Liver (tissue), 9 donors: ENCODE results near the gene DDX31. TPM values are rescaled to one million over a fixed set of nuclear protein-coding genes. Genes with fewer than 3 reads are reported as not detected.

Experiments
- DNase-seq: peaks from one replicate; pipeline ENCODE4 v3.0.0-alpha.2; 2017; ENCODE audit warnings: low spot score
- H3K27ac ChIP-seq, 2 donors: one replicate each; pipeline ENCODE4 v1.7.0; 2013; ENCODE audit warnings: inconsistent platforms in 2 of 2, low read length in 2 of 2, control low read depth in 1 of 2, low read depth in 1 of 2, mild to moderate bottlenecking in 1 of 2
- H3K27me3 ChIP-seq, 4 donors: one replicate each; pipeline versions ENCODE4 v1.6.1 to v1.7.0; 2013; ENCODE audit warnings: low read length in 3 of 4, inconsistent platforms in 1 of 4, mild to moderate bottlenecking in 1 of 4, moderate library complexity in 1 of 4; ENCODE audit not compliant: control insufficient read depth in 4 of 4, insufficient read depth in 4 of 4
- H3K36me3 ChIP-seq, 4 donors: one replicate each; pipeline versions ENCODE4 v1.6.1 to v1.7.0; 2013; ENCODE audit warnings: low read length in 3 of 4, mild to moderate bottlenecking in 3 of 4, low read depth in 1 of 4, moderate library complexity in 1 of 4; ENCODE audit not compliant: control insufficient read depth in 4 of 4, insufficient read depth in 3 of 4
- H3K4me1 ChIP-seq, 4 donors: one replicate each; pipeline versions ENCODE4 v1.6.1 to v1.7.0; 2013; ENCODE audit warnings: low read length in 3 of 4, mild to moderate bottlenecking in 3 of 4, moderate library complexity in 1 of 4; ENCODE audit not compliant: control insufficient read depth in 4 of 4, insufficient read depth in 4 of 4
- H3K4me3 ChIP-seq, 3 donors: one replicate each; pipeline versions ENCODE4 v1.6.1 to v1.7.0; 2013; ENCODE audit warnings: low read length in 3 of 3, control low read depth in 1 of 3, low read depth in 1 of 3, mild to moderate bottlenecking in 1 of 3
- H3K9ac ChIP-seq, 2 donors: one replicate each; pipeline ENCODE4 v1.7.0; 2013; ENCODE audit warnings: low read length in 2 of 2, mild to moderate bottlenecking in 2 of 2, moderate library complexity in 2 of 2, control low read depth in 1 of 2, low read depth in 1 of 2
- H3K9me3 ChIP-seq, 4 donors: one replicate each; pipeline versions ENCODE4 v1.6.1 to v1.7.0; 2013; ENCODE audit warnings: low read length in 3 of 4; ENCODE audit not compliant: control insufficient read depth in 4 of 4
- FOXA1 ChIP-seq: IDR thresholded peaks from 2 replicates; pipeline ENCODE4 v1.6.1; 2016; ENCODE audit warnings: antibody characterized with exemption
- FOXA2 ChIP-seq: IDR thresholded peaks from 2 replicates; pipeline ENCODE4 v1.6.1; 2016; ENCODE audit warnings: antibody characterized with exemption
- GABPA ChIP-seq, 2 donors: IDR thresholded peaks in 1 of 2; conservative IDR thresholded peaks in 1 of 2; 2 replicates each; pipeline ENCODE4 v1.6.1; 2016; ENCODE audit warnings: antibody characterized with exemption in 2 of 2, mild to moderate bottlenecking in 1 of 2, moderate library complexity in 1 of 2
- JUND ChIP-seq, 2 donors: IDR thresholded peaks; 2 replicates each; pipeline ENCODE4 v1.6.1; 2016; ENCODE audit warnings: antibody characterized with exemption in 2 of 2
- MAX ChIP-seq: IDR thresholded peaks from 2 replicates; pipeline ENCODE4 v1.6.1; 2016; ENCODE audit warnings: antibody characterized with exemption
- NR2F2 ChIP-seq: IDR thresholded peaks from 2 replicates; pipeline ENCODE4 v1.6.1; 2016; ENCODE audit warnings: antibody characterized with exemption
- RXRA ChIP-seq, 2 donors: IDR thresholded peaks; 2 replicates each; pipeline ENCODE4 v1.6.1; 2017 to 2018; ENCODE audit warnings: antibody characterized with exemption in 2 of 2, mild to moderate bottlenecking in 1 of 2
- SP1 ChIP-seq: IDR thresholded peaks from 2 replicates; pipeline ENCODE4 v1.6.1; 2018; ENCODE audit warnings: antibody characterized with exemption, mild to moderate bottlenecking
- WGBS: extraction: QIAGEN DNeasy Blood & Tissue Kit; methylation state at CpG from one replicate; pipeline ENCODE4 v1.1.7; 2013; 5-methylcytosine and 5-hydroxymethylcytosine counted together
- polyA plus RNA-seq, 2 donors: library from polyadenylated mRNA; stranded (reverse) in 1 of 2; unstranded in 1 of 2; fragments of 200-250 nt in 1 of 2; fragments of >200 nt in 1 of 2; fragmentation: Nextera tagmentation in 1 of 2; extraction: Ambion mirVana in 1 of 2; gene quantifications; one replicate each; pipeline versions ENCODE4 v1.2.1 to v1.2.3, GENCODE V29; 2013 to 2015
- total RNA-seq, 2 donors: library from RNA; depleted of rRNA; stranded (reverse); fragments of >200 nt; gene quantifications; one replicate each; pipeline ENCODE4 v1.2.3, GENCODE V29; 2014
- TF ChIP-seq, protein P1 (sequence below): IDR thresholded peaks from 2 replicates; pipeline ENCODE4 v1.6.1; 2016; ENCODE audit warnings: antibody characterized with exemption, mild to moderate bottlenecking
- TF ChIP-seq, protein P2 (sequence below): fragments of 150-350 bp; IDR thresholded peaks from 2 replicates; pipeline ENCODE4 v1.5.1; 2017; ENCODE audit warnings: improper control_type of control experiment, low read depth, low read length; ENCODE audit not compliant: missing input control
- TF ChIP-seq, protein P3 (sequence below): IDR thresholded peaks from 2 replicates; pipeline ENCODE4 v1.6.1; 2016; ENCODE audit warnings: antibody characterized with exemption
- donor health status: healthy.
- donor health status: healthy.
- donor health status: healthy.
- donor health status: healthy.
- donor health status: healthy.

Gene DDX31
- total and polyA plus RNA-seq, 4 donors: 2.5 to 9.6 (median 4.5) TPM

- no peak for TF ChIP-seq MAX
- no peak for TF ChIP-seq JUND (IDR thresholded peaks at IDR 0.05)
- TF ChIP-seq GABPA (IDR thresholded peaks at IDR 0.05 in 1 of 2, conservative IDR thresholded peaks at IDR 0.05 in 1 of 2): no peak
- no peak overlapping the region for H3K4me3 ChIP-seq
- H3K27ac ChIP-seq: no peak overlapping the region
- peaks cover 7 to 54% (median 30%) of the 10 kb centered on the region in 4 donors for H3K27me3 ChIP-seq
- no peak overlapping the region for H3K9ac ChIP-seq
- 17% methylated on average over 37 of the region's 37 CpGs for WGBS
- peaks cover 0 to 11% (median 6%) of the 10 kb centered on the region in 4 donors for H3K4me1 ChIP-seq
- no peaks in the 10 kb centered on the region for H3K9me3 ChIP-seq
- no peak for DNase-seq
- H3K36me3 ChIP-seq: no peaks in the 10 kb centered on the region
These were observed 86.8 kb downstream of the DDX31 start for GRCh38 chr9:132582786-132583583.

- WGBS: 10% methylated on average over 36 of the region's 36 CpGs
- Histone ChIP-seq H3K9ac (no peak within 1 kb of the TSS), H3K4me1 (peaks cover 0 to 11% (median 6%) of the 10 kb centered on the region in 4 donors), H3K36me3 (no peaks in the 10 kb centered on the region), H3K9me3 (no peaks in the 10 kb centered on the region), H3K27ac (no peak within 1 kb of the TSS), H3K4me3 (peak within 1 kb of the TSS in 1 of 3 donors; percentile 18), H3K27me3 (peaks cover 7 to 49% (median 28%) of the 10 kb centered on the region in 4 donors)
- TF ChIP-seq RXRA (IDR thresholded peaks at IDR 0.05) (no peak), SP1 (no peak), FOXA2 (no peak), GABPA (IDR thresholded peaks at IDR 0.05 in 1 of 2, conservative IDR thresholded peaks at IDR 0.05 in 1 of 2) (no peak)
- TF ChIP-seq, protein P1, sequence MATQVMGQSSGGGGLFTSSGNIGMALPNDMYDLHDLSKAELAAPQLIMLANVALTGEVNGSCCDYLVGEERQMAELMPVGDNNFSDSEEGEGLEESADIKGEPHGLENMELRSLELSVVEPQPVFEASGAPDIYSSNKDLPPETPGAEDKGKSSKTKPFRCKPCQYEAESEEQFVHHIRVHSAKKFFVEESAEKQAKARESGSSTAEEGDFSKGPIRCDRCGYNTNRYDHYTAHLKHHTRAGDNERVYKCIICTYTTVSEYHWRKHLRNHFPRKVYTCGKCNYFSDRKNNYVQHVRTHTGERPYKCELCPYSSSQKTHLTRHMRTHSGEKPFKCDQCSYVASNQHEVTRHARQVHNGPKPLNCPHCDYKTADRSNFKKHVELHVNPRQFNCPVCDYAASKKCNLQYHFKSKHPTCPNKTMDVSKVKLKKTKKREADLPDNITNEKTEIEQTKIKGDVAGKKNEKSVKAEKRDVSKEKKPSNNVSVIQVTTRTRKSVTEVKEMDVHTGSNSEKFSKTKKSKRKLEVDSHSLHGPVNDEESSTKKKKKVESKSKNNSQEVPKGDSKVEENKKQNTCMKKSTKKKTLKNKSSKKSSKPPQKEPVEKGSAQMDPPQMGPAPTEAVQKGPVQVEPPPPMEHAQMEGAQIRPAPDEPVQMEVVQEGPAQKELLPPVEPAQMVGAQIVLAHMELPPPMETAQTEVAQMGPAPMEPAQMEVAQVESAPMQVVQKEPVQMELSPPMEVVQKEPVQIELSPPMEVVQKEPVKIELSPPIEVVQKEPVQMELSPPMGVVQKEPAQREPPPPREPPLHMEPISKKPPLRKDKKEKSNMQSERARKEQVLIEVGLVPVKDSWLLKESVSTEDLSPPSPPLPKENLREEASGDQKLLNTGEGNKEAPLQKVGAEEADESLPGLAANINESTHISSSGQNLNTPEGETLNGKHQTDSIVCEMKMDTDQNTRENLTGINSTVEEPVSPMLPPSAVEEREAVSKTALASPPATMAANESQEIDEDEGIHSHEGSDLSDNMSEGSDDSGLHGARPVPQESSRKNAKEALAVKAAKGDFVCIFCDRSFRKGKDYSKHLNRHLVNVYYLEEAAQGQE: no peak
- DNase-seq: no peak
These were observed 87.5 kb downstream of the DDX31 start, which contains the start of gene BARHL1 for GRCh38 chr9:132582276-132582785. TSS of gene BARHL1 (plus strand) at chr9:132582606. CDS start at chr9:132582798, 192 bp downstream.

DNA sequence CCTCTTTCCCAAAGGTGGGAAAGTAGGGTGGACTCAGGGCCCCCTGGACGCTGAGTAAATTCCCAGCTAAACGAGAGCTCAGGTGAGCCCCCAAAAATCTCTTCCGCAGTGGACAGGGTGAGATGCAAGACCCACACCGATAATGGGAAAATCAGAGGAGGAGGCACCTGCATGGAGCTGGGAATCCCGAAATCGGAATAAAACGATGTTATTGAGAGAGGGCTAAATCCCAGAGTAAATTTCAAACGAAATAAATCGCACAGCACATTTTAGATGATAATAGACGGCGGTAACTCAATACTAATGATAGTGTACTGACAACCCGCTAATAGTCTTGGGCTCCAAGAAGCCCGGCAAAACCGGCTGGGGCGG is 90.4 kb downstream of the DDX31 start:
- 8% methylated on average over 15 of the region's 15 CpGs for WGBS
- Histone ChIP-seq H3K36me3 (no peaks in the 10 kb centered on the region), H3K4me3 (no peak overlapping the region), H3K9me3 (no peaks in the 10 kb centered on the region), H3K9ac (no peak overlapping the region), H3K27me3 (peaks cover 2 to 32% (median 21%) of the 10 kb centered on the region in 4 donors), H3K4me1 (peaks cover 0 to 11% (median 6%) of the 10 kb centered on the region in 4 donors), H3K27ac (no peak overlapping the region)
- TF ChIP-seq NR2F2 (no peak), JUND (IDR thresholded peaks at IDR 0.05) (no peak), FOXA1 (no peak), SP1 (no peak)
- TF ChIP-seq, protein P2, sequence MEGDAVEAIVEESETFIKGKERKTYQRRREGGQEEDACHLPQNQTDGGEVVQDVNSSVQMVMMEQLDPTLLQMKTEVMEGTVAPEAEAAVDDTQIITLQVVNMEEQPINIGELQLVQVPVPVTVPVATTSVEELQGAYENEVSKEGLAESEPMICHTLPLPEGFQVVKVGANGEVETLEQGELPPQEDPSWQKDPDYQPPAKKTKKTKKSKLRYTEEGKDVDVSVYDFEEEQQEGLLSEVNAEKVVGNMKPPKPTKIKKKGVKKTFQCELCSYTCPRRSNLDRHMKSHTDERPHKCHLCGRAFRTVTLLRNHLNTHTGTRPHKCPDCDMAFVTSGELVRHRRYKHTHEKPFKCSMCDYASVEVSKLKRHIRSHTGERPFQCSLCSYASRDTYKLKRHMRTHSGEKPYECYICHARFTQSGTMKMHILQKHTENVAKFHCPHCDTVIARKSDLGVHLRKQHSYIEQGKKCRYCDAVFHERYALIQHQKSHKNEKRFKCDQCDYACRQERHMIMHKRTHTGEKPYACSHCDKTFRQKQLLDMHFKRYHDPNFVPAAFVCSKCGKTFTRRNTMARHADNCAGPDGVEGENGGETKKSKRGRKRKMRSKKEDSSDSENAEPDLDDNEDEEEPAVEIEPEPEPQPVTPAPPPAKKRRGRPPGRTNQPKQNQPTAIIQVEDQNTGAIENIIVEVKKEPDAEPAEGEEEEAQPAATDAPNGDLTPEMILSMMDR: no peak
- TF ChIP-seq, protein P3, sequence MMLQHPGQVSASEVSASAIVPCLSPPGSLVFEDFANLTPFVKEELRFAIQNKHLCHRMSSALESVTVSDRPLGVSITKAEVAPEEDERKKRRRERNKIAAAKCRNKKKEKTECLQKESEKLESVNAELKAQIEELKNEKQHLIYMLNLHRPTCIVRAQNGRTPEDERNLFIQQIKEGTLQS: no peak
- DNase-seq: no peak
